Left lung (tissue), 10 donors: ENCODE data around the gene MEIKIN. TPM values are rescaled to one million over a fixed set of nuclear protein-coding genes. Genes with fewer than 3 reads are reported as not detected.

ENCODE experiments used
- ATAC-seq: fragments of 200-7000 bp; cut with Tn5 transposase; one replicate; pipeline ENCODE4 v1.9.1; 2020; ENCODE audit warnings: moderate library complexity
- DNase-seq, 4 donors: peaks; one replicate each; pipeline ENCODE4 v3.0.0-alpha.2; 2013 to 2020
- H3K27ac ChIP-seq, 2 donors: fragments of 200-600 bp; sonication (generic) in 1 of 2; one replicate each; pipeline versions ENCODE4 v1.5.0 to v1.8.0; 2020 to 2021
- H3K27me3 ChIP-seq, 2 donors: fragments of 200-600 bp; sonication (generic) in 1 of 2; one replicate each; pipeline versions ENCODE4 v1.5.0 to v1.8.0; 2020 to 2021
- H3K36me3 ChIP-seq, 2 donors: fragments of 200-600 bp; sonication (generic) in 1 of 2; one replicate each; pipeline versions ENCODE4 v1.5.0 to v1.8.0; 2020 to 2021
- H3K4me1 ChIP-seq, 2 donors: fragments of 200-600 bp; one replicate each; pipeline ENCODE4 v1.8.0; 2021
- H3K4me3 ChIP-seq, 2 donors: fragments of 200-600 bp; sonication (generic) in 1 of 2; one replicate each; pipeline versions ENCODE4 v1.5.0 to v1.8.0; 2020 to 2021; ENCODE audit warnings: mild to moderate bottlenecking in 1 of 2
- H3K9me3 ChIP-seq, 2 donors: fragments of 200-600 bp; sonication (generic) in 1 of 2; one replicate each; pipeline versions ENCODE4 v1.5.0 to v1.8.0; 2020 to 2021
- CTCF ChIP-seq, 2 donors: fragments of 200-600 bp; sonication (generic) in 1 of 2; IDR thresholded peaks; one replicate each; pipeline versions ENCODE4 v1.5.0 to v1.8.0; 2021; ENCODE audit warnings: antibody characterized with exemption in 2 of 2
- intact Hi-C, 2 donors: fragments of 100-400 bp; cut with DNase I; formaldehyde crosslinking; loops; one replicate each; pipeline versions ENCODE4 v1.11.2 to v1.14.2; 2022
- polyA plus RNA-seq, 6 donors: library from polyadenylated mRNA; unstranded; fragments of 120-200 nt; gene quantifications; one replicate each; pipeline ENCODE4 v1.2.1, GENCODE V29; 2013; ENCODE audit not compliant: insufficient read length in 6 of 6
- total RNA-seq, 2 donors: library from RNA; stranded (reverse); fragmentation: NEBNext Ultra II Directional; extraction: Animal tissue kit (Norgen Biotek cat#: 25700); gene quantifications; one replicate each; pipeline ENCODE4 v1.2.1, GENCODE V29; 2021
- donor health status: DM: no; HTN: yes; CAD: no.
- donor health status: DM: no; HTN: no; CAD: no.

MEIKIN gene
- total and polyA plus RNA-seq, 8 donors: 0.17 to 1.5 (median 0.85) TPM; not detected in 5

GRCh38 chr5:131796793-131797693 lies 148.4 kb downstream of the MEIKIN start, which contains the start of gene FNIP1:
FNIP1 (minus strand) TSS chr5:131797017; CDS start chr5:131796921, 96 bp downstream.
- TF ChIP-seq CTCF (IDR thresholded peaks at IDR 0.05): no peak
- intact Hi-C loops: no loop called here

GRCh38 chr5:131795879-131796792 lies 149.3 kb downstream of the MEIKIN start:
- peak; percentile 69 for ATAC-seq
- TF ChIP-seq CTCF (IDR thresholded peaks at IDR 0.05): no peak

More at GRCh38 chr5:131796793-131797693, 148.4 kb downstream of the MEIKIN start, which contains the start of gene FNIP1:
- DNase-seq: peak; percentile 95 to 100 (median 99)
- H3K9me3 ChIP-seq: no peaks in the 10 kb centered on the region
- H3K27ac ChIP-seq: peak within 1 kb of the TSS; percentile 97 to 100
- peak within 1 kb of the TSS; percentile 68 to 97 for H3K4me3 ChIP-seq
- peak; percentile 97 for ATAC-seq
- no peaks in the 10 kb centered on the region for H3K27me3 ChIP-seq
- peaks cover 15 to 39% of the 10 kb centered on the region in 2 donors for H3K4me1 ChIP-seq
- H3K36me3 ChIP-seq: no peaks in the 10 kb centered on the region

GRCh38 chr5:131795228-131795627 lies 150.2 kb downstream of the MEIKIN start:
- peak overlapping the region in 1 of 2 donors; percentile 97 for H3K27ac ChIP-seq
- intact Hi-C loops: no loop called here
- H3K27me3 ChIP-seq: no peaks in the 10 kb centered on the region
- DNase-seq: no peak
- peak overlapping the region; percentile 68 to 97 for H3K4me3 ChIP-seq
- peaks cover 15 to 50% of the 10 kb centered on the region in 2 donors for H3K4me1 ChIP-seq
- H3K36me3 ChIP-seq: no peaks in the 10 kb centered on the region
- ATAC-seq: no peak
- H3K9me3 ChIP-seq: no peaks in the 10 kb centered on the region
- no peak for TF ChIP-seq CTCF (IDR thresholded peaks at IDR 0.05)

More at GRCh38 chr5:131795879-131796792, 149.3 kb downstream of the MEIKIN start:
- DNase-seq: peak; percentile 48 to 93 (median 68)
- Histone ChIP-seq H3K4me1 (peaks cover 15 to 48% of the 10 kb centered on the region in 2 donors), H3K36me3 (no peaks in the 10 kb centered on the region), H3K27me3 (no peaks in the 10 kb centered on the region), H3K27ac (peak overlapping the region; percentile 97 to 100), H3K9me3 (no peaks in the 10 kb centered on the region), H3K4me3 (peak overlapping the region; percentile 68 to 97)
- intact Hi-C loops: no loop called here

- Histone ChIP-seq H3K36me3 (no peaks in the 10 kb centered on the region), H3K27ac (peak overlapping the region in 1 of 2 donors; percentile 97), H3K4me1 (peaks cover 15 to 56% of the 10 kb centered on the region in 2 donors), H3K9me3 (no peaks in the 10 kb centered on the region), H3K4me3 (peak overlapping the region in 1 of 2 donors; percentile 68), H3K27me3 (no peaks in the 10 kb centered on the region)
- intact Hi-C loops: no loop called here
- no peak for ATAC-seq
- no peak for TF ChIP-seq CTCF (IDR thresholded peaks at IDR 0.05)
- no peak for DNase-seq
Measured at GRCh38 chr5:131794586-131794985, 150.9 kb downstream of the MEIKIN start.
